ENCODE data around the gene AK2.
A peak's percentile ranks its signal among the peaks of the same experiment; 100 is the strongest.
"Not testable (repeated sequence)": the region's sequence is repeated elsewhere in the genome, so short reads cannot be mapped to it uniquely, and the experiment has no call there.

AK2 gene

DNA sequence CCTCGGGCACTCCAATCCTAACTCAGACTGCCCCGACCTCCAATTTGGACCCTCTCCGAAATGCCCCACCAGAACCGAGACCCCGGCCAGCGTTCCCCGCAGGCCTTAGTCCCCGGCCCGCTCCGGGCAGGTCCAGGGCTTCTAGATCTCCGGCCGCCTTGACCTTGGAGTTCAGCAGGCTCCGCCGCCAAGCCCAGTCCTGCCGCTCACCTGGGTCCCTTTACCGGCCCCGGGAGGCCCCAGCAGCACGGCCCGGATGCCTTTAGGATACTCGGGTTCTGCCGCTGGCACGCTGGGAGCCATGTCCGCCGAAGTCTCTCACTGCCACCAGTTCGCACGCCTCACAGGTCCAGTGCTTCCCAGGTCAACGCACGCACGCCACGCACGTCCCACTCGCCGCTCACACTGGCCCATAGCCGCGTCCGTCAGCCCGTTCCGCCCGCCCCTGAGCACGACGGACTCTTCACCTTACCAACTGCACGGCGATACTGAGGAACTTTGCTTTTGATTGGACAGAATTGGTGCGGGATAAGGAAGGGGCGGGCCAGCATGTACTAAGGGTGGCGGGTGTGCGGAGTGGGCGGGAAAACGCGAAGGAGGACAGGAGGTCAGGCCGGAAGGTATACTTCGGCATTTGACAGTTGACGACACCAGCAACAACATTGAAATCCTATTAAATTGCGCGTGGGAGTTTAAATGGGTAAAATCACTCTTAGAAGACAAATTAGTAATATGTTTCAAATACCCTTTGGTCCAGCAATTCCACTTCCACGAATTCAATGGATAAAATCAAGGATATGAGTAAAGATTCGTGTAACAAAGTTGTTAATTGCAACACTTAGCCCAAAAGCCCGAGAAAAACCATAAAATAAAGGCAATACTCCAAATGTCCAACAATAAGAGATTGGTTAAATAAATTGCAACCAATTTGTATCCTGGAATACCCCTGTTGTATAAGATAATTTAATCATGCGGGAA, at the start of gene AK2:
TSS of gene AK2 (minus strand) at position 358 of the 978 bp plus-strand sequence. CDS start at position 303, 55 bp downstream.
- H3K4me3 Mint-ChIP-seq, result peak within 1 kb of the TSS; percentile 97
- peaks cover 39% of the 10 kb centered on the region for H3K4me1 Mint-ChIP-seq (ENCODE audit: low read depth)
- H3K36me3 Mint-ChIP-seq (ENCODE audit: low read depth), result peaks cover 47% of the 10 kb centered on the region
- H3K9me3 Mint-ChIP-seq, result no peaks in the 10 kb centered on the region
- no peaks in the 10 kb centered on the region for H3K27me3 Mint-ChIP-seq
- peak within 1 kb of the TSS; percentile 96 for H3K27ac Mint-ChIP-seq
- DNase-seq, result peak; percentile 94

DNA sequence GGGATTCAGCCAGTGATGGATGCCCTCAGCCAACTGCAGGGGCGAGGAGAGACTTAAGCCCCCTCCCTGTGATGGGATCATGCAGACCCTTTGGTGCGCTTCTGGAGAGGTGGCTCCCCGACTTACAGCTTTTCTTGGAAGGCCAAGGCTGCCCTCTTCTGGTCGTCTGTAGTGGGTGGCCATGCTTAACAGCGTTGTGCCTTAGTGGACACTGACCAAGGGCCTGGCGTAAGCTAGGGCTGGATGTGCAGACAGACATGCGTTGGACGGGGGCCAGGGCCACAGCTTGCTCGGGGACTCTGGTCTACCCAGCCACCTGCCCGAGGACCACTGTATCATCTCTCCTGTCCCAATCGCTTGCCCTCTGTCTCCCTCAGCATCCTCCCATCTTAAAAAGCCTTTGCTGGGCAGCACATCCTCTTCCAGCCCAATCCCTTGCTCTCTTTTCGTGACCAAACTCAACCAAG, 49.7 kb upstream of the AK2 start:
- DNase-seq, result peak; percentile 57
- no peaks in the 10 kb centered on the region for H3K27me3 Mint-ChIP-seq
- no peaks in the 10 kb centered on the region for H3K9me3 Mint-ChIP-seq
- no peak overlapping the region for H3K4me3 Mint-ChIP-seq
- H3K27ac Mint-ChIP-seq, result peak overlapping the region; percentile 12
- peaks cover 32% of the 10 kb centered on the region for H3K4me1 Mint-ChIP-seq (ENCODE audit: low read depth)
- no peaks in the 10 kb centered on the region for H3K36me3 Mint-ChIP-seq (ENCODE audit: low read depth)

GRCh38 chr1:33085332-33085731, 48.6 kb upstream of the AK2 start:
- Mint-ChIP-seq H3K36me3 (ENCODE audit: low read depth) (no peaks in the 10 kb centered on the region), H3K9me3 (no peaks in the 10 kb centered on the region), H3K4me3 (no peak overlapping the region), H3K27me3 (no peaks in the 10 kb centered on the region), H3K27ac (no peak overlapping the region), H3K4me1 (ENCODE audit: low read depth) (peaks cover 38% of the 10 kb centered on the region)
- no peak for DNase-seq

- peak overlapping the region; percentile 30 for H3K4me3 Mint-ChIP-seq
- H3K9me3 Mint-ChIP-seq, result no peaks in the 10 kb centered on the region
- no peaks in the 10 kb centered on the region for H3K27me3 Mint-ChIP-seq
- H3K36me3 Mint-ChIP-seq (ENCODE audit: low read depth), result no peaks in the 10 kb centered on the region
- peaks cover 28% of the 10 kb centered on the region for H3K4me1 Mint-ChIP-seq (ENCODE audit: low read depth)
- no peak overlapping the region for H3K27ac Mint-ChIP-seq
- DNase-seq, result no peak
These were observed 46.0 kb upstream of the AK2 start for GRCh38 chr1:33082575-33083108.

DNA sequence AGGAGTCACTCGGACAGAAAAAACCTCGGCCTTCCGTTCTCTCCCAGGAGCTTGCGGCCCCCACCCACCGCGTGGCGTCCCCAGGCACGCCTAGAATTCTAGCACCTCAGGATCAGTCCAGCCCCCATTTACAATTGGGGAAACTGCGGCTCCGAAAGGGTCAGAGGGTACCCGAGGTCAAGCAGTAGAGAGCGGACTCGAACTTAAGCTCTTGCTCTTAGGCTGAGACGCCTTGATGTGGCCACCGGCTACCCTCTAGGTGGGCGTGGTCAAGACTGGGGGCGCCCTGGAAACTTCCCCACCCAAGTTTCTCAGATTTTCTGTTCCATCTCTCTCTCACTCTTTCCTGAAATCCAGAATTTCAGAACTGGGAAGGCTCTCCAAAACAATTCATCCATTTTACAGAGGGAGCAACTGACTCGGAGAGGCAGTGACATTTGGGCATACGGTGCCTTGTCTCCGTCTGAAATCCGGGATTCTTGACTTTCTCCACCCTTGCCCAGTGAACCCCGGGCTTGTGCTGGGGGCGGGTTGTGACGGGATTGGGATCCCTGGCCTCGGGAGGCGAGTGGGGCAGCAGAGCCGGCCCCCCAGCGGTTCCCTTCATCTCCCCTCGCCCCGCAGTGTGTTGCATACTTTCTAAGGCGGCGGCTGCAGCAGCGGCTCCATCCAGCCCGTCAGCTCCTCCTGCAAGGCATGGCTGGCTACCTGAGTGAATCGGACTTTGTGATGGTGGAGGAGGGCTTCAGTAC, 45.0 kb upstream of the AK2 start:
- Mint-ChIP-seq H3K4me1 (ENCODE audit: low read depth) (peaks cover 25% of the 10 kb centered on the region), H3K36me3 (ENCODE audit: low read depth) (no peaks in the 10 kb centered on the region), H3K27me3 (no peaks in the 10 kb centered on the region), H3K4me3 (peak overlapping the region; percentile 82), H3K27ac (no peak overlapping the region), H3K9me3 (no peaks in the 10 kb centered on the region)
- peak; percentile 41 for DNase-seq

DNA sequence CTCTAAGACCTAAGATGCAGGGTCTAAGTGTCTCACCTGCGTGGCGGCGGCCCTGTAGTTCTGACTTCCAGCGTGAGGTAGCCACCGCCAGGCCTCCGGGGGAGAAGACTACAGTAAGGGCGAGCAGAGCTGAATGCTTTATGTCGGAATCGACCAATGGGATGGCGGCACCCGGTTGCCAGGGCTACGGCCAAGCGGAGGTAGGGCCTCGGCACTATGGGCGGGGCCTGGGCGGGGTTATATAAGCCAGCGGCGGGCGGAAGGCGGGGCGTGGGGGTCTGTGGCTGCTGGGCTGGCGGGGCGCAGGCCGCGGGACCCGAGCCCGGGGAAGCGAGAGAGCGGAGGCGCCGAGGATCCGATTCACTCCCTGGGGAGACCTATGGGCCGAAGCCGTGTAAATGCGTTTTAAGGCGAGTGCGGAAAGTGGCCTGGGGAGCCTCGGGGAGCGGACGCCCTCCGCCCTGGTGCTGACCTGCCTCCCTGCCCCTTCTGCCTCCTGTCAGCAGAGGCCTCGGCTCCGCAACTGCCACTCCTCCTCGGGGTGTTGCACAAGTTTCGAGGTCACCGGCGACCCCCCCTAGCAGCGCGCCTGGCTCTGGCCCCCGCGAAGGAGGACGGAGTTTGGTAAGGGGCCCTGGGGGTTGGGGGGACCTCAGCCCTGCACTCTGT, 44.3 kb upstream of the AK2 start, which contains the start of gene AZIN2:
TSS of gene AZIN2 (plus strand) at position 269 of the 669 bp plus-strand sequence. CDS start 1,097 bp downstream, outside the sequence.
- H3K4me1 Mint-ChIP-seq (ENCODE audit: low read depth), result peaks cover 22% of the 10 kb centered on the region
- peak within 1 kb of the TSS; percentile 76 for H3K27ac Mint-ChIP-seq
- DNase-seq, result peak; percentile 98
- H3K4me3 Mint-ChIP-seq, result peak within 1 kb of the TSS; percentile 82
- H3K36me3 Mint-ChIP-seq (ENCODE audit: low read depth), result no peaks in the 10 kb centered on the region
- no peaks in the 10 kb centered on the region for H3K9me3 Mint-ChIP-seq
- H3K27me3 Mint-ChIP-seq, result no peaks in the 10 kb centered on the region

GRCh38 chr1:33080373-33080772, 43.7 kb upstream of the AK2 start:
- Mint-ChIP-seq H3K4me1 (ENCODE audit: low read depth) (peaks cover 22% of the 10 kb centered on the region), H3K36me3 (ENCODE audit: low read depth) (no peaks in the 10 kb centered on the region), H3K27me3 (no peaks in the 10 kb centered on the region), H3K9me3 (no peaks in the 10 kb centered on the region), H3K4me3 (peak overlapping the region; percentile 82), H3K27ac (peak overlapping the region; percentile 76)
- DNase-seq, result no peak

GRCh38 chr1:33078030-33078591, 41.4 kb upstream of the AK2 start:
- Mint-ChIP-seq H3K4me1 (ENCODE audit: low read depth) (peaks cover 22% of the 10 kb centered on the region), H3K9me3 (no peaks in the 10 kb centered on the region), H3K4me3 (no peak overlapping the region), H3K27me3 (no peaks in the 10 kb centered on the region), H3K27ac (no peak overlapping the region), H3K36me3 (ENCODE audit: low read depth) (no peaks in the 10 kb centered on the region)
- no peak for DNase-seq

GRCh38 chr1:33074193-33074945, 37.7 kb upstream of the AK2 start:
- H3K36me3 Mint-ChIP-seq (ENCODE audit: low read depth), result no peaks in the 10 kb centered on the region
- no peak overlapping the region for H3K4me3 Mint-ChIP-seq
- H3K4me1 Mint-ChIP-seq (ENCODE audit: low read depth), result no peaks in the 10 kb centered on the region
- no peaks in the 10 kb centered on the region for H3K27me3 Mint-ChIP-seq
- DNase-seq, result no peak
- no peak overlapping the region for H3K27ac Mint-ChIP-seq
- no peaks in the 10 kb centered on the region for H3K9me3 Mint-ChIP-seq

DNA sequence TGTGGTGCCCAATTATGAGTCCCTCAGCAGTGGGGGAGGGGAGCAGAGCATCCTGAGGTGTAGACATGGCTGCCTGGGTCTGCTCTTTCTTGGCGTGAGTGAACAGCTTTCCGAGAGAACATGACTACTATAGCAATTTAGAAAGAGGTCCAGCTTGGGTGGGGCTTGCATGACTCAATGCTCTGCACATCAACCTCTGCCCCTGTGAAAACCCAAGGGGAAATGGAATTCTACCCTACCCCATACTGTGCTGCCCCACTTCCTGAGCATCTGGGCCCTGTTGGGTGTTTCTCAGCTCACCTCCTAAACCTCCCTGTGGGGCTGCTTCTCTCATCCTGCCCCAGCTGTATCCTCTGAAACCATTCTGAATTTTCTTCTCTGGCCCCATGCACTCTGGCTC, 36.0 kb upstream of the AK2 start:
- H3K9me3 Mint-ChIP-seq, result peaks cover under 1% of the 10 kb centered on the region
- no peaks in the 10 kb centered on the region for H3K4me1 Mint-ChIP-seq (ENCODE audit: low read depth)
- no peak overlapping the region for H3K27ac Mint-ChIP-seq
- no peak for DNase-seq
- peaks cover under 1% of the 10 kb centered on the region for H3K27me3 Mint-ChIP-seq
- no peaks in the 10 kb centered on the region for H3K36me3 Mint-ChIP-seq (ENCODE audit: low read depth)
- no peak overlapping the region for H3K4me3 Mint-ChIP-seq

DNA sequence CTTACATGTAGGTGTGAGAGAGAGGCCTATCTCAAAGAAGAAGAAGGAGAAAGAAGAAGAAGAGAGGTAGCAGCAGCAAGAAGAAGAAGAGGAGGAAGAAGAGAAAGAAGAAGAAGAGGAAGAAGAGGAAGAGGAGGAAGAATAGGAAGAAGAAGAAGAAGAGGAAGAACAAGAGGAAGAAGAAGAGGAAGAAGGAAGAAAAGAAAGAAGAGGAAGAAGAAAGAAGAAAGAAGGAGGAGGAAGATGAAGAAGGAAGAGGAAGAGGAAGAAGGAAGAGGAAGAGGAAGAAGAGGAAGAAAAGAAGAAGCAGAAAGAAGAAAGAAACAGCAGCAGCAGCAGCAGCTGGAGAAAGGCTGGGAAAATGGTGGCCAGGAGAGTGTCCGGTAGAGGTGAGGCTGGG, 33.9 kb upstream of the AK2 start:
- peaks cover 7% of the 10 kb centered on the region for H3K27me3 Mint-ChIP-seq
- H3K36me3 Mint-ChIP-seq (ENCODE audit: low read depth), result no peaks in the 10 kb centered on the region
- no peaks in the 10 kb centered on the region for H3K4me1 Mint-ChIP-seq (ENCODE audit: low read depth)
- no peak for DNase-seq
- no peak overlapping the region for H3K27ac Mint-ChIP-seq
- peaks cover 20% of the 10 kb centered on the region for H3K9me3 Mint-ChIP-seq
- no peak overlapping the region for H3K4me3 Mint-ChIP-seq

- not testable (repeated sequence) for DNase-seq; H3K36me3 Mint-ChIP-seq (ENCODE audit: low read depth); H3K4me3 Mint-ChIP-seq; H3K27me3 Mint-ChIP-seq; H3K27ac Mint-ChIP-seq; H3K4me1 Mint-ChIP-seq (ENCODE audit: low read depth)
- peaks cover 43% of the 10 kb centered on the region for H3K9me3 Mint-ChIP-seq
These were observed 31.4 kb upstream of the AK2 start for GRCh38 chr1:33068108-33068507.

DNA sequence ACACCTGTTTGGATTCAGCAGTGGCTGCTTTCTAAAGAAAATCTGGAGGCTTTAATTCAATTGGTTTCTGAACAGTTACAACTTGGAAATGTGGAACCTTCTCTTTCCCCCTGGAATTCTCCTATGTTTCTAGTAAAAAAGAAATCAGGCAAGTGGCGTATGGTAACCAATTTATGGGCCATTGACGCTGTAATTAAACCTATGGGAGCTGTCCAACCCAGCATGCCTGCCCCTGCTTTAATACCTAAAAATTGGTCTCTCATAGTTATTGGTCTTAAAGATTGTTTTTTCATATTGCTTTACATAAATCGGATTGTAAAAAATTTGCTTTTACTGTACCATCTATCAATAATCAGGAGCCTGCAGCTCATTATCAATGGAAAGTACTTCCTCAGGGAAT, 29.8 kb upstream of the AK2 start:
- H3K4me1 Mint-ChIP-seq (ENCODE audit: low read depth); H3K27ac Mint-ChIP-seq; H3K4me3 Mint-ChIP-seq; DNase-seq; H3K27me3 Mint-ChIP-seq: not testable (repeated sequence)
- Mint-ChIP-seq H3K36me3 (ENCODE audit: low read depth) (peaks cover 11% of the 10 kb centered on the region), H3K9me3 (peaks cover 52% of the 10 kb centered on the region)
